Cardiac fibroblast (primary cell): ENCODE data around the gene AOPEP.

Source experiments
- DNase-seq, 2 donors: peaks; one replicate each; pipeline versions ENCODE4 v3.0.0 to v3.0.0-alpha.2; 2010; ENCODE audit warnings: low read depth in 2 of 2
- H3K4me3 ChIP-seq, 2 donors: replicated peaks in 1 of 2; 1 replicate in 1 of 2; 2 replicates in 1 of 2; pipeline ENCODE4 v1.5.1; 2011; ENCODE audit warnings: low read depth in 2 of 2, low read length in 2 of 2, mild to moderate bottlenecking in 2 of 2, moderate library complexity in 1 of 2
- TF ChIP-seq, protein P1 (sequence below): IDR thresholded peaks from one replicate; pipeline ENCODE4 v1.5.1; 2011; ENCODE audit warnings: low read depth, mild to moderate bottlenecking, low read length, inconsistent platforms

The AOPEP gene

DNA sequence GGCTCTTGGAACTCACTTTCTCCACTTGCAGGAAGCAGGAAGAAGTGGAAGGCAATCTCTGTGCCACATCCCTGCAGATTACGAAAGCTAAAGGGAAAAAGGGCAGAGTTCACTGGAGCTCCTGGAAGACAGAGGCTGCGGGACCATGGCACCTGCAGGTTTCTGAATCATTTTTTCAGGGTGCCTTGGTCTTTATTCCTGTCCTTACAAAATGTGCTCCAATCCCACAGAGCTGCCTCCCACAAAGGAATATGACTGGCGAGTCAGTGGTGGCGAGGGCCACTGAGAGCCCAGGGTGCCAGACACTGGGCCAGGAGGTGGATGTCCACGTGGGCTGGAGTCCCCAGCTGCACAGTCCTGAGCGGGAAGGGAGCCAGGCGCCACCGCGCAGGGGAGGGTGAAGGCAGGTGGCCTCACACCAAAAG lies 408.0 kb downstream of the AOPEP start:
- TF ChIP-seq, protein P1, sequence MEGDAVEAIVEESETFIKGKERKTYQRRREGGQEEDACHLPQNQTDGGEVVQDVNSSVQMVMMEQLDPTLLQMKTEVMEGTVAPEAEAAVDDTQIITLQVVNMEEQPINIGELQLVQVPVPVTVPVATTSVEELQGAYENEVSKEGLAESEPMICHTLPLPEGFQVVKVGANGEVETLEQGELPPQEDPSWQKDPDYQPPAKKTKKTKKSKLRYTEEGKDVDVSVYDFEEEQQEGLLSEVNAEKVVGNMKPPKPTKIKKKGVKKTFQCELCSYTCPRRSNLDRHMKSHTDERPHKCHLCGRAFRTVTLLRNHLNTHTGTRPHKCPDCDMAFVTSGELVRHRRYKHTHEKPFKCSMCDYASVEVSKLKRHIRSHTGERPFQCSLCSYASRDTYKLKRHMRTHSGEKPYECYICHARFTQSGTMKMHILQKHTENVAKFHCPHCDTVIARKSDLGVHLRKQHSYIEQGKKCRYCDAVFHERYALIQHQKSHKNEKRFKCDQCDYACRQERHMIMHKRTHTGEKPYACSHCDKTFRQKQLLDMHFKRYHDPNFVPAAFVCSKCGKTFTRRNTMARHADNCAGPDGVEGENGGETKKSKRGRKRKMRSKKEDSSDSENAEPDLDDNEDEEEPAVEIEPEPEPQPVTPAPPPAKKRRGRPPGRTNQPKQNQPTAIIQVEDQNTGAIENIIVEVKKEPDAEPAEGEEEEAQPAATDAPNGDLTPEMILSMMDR: no peak
- DNase-seq: no peak
- H3K4me3 ChIP-seq: no peak overlapping the region

DNA sequence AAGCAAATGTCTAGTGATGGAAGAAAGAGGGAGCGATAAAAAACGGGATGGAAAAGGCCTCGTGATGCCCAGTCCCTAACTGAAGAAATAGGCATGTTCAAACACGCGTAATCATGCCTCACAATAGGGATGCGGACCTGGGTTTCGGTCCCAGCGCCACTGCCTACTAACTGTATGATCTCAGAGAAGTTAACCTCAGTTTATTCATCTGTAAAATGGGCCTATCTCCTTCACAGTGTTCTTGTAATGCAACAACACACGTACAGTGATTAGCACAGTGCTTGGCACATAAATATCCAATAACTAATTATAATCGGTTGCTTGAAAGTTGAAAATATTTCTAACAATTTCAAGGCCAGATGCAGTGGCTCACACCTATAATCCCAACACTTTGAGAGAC lies 409.3 kb downstream of the AOPEP start:
- TF ChIP-seq, protein P1: no peak
- no peak overlapping the region for H3K4me3 ChIP-seq
- no peak for DNase-seq
